SHP77 treated with DMSO at 0.1 percent for 48 hours (cell line): ENCODE results near the gene FAM13A.

Source experiments
- DNase-seq: peaks from one replicate; lab custom pipeline; 2025; lab: John Stamatoyannopoulos, UW

The FAM13A gene

GRCh38 chr4:88812420-88812819 lies 244.6 kb downstream of the FAM13A start:
- DNase-seq, result no peak

- DNase-seq, result no peak
Observed at GRCh38 chr4:88811904-88812303, 245.1 kb downstream of the FAM13A start.

- no peak for DNase-seq
Observed at GRCh38 chr4:88810325-88810724, 246.7 kb downstream of the FAM13A start.

- no peak for DNase-seq
Observed at GRCh38 chr4:88809576-88810219, 247.3 kb downstream of the FAM13A start.

- no peak for DNase-seq
Observed at GRCh38 chr4:88809101-88809500, 247.9 kb downstream of the FAM13A start.

- no peak for DNase-seq
Observed at GRCh38 chr4:88807499-88807898, 249.5 kb downstream of the FAM13A start.

GRCh38 chr4:88804234-88804633 lies 252.8 kb downstream of the FAM13A start:
- DNase-seq, result no peak

GRCh38 chr4:88803600-88804096 lies 253.3 kb downstream of the FAM13A start:
- no peak for DNase-seq

GRCh38 chr4:88802585-88803286 lies 254.2 kb downstream of the FAM13A start:
- DNase-seq, result no peak

GRCh38 chr4:88802138-88802537 lies 254.8 kb downstream of the FAM13A start:
- DNase-seq, result no peak

- no peak for DNase-seq
Observed at GRCh38 chr4:88799900-88800299, 257.1 kb downstream of the FAM13A start.

GRCh38 chr4:88797725-88798124 lies 259.3 kb downstream of the FAM13A start:
- DNase-seq, result no peak

- DNase-seq, result no peak
Observed at GRCh38 chr4:88796545-88796944, 260.4 kb downstream of the FAM13A start.

- no peak for DNase-seq
Observed at GRCh38 chr4:88794952-88795351, 262.0 kb downstream of the FAM13A start.

- DNase-seq, result no peak
Observed at GRCh38 chr4:88794087-88794690, 262.8 kb downstream of the FAM13A start.

GRCh38 chr4:88793475-88793874 lies 263.5 kb downstream of the FAM13A start:
- DNase-seq, result no peak

- DNase-seq, result no peak
Observed at GRCh38 chr4:88792821-88793220, 264.2 kb downstream of the FAM13A start.

GRCh38 chr4:88792268-88792781 lies 264.7 kb downstream of the FAM13A start:
- no peak for DNase-seq

- DNase-seq, result no peak
Observed at GRCh38 chr4:88791274-88791673, 265.7 kb downstream of the FAM13A start.

- no peak for DNase-seq
Observed at GRCh38 chr4:88788895-88789294, 268.1 kb downstream of the FAM13A start.

- DNase-seq, result no peak
Observed at GRCh38 chr4:88788424-88788823, 268.6 kb downstream of the FAM13A start.

- DNase-seq, result no peak
Observed at GRCh38 chr4:88786011-88786410, 271.0 kb downstream of the FAM13A start.

GRCh38 chr4:88780389-88780788 lies 276.6 kb downstream of the FAM13A start:
- no peak for DNase-seq
